Liver (tissue), 9 donors: ENCODE data around the gene TCERG1L. TPM values are rescaled to one million over a fixed set of nuclear protein-coding genes. Genes with fewer than 3 reads are reported as not detected.

Source experiments
- DNase-seq: peaks from one replicate; pipeline ENCODE4 v3.0.0-alpha.2; 2017; ENCODE audit warnings: low spot score
- H3K27ac ChIP-seq, 2 donors: one replicate each; pipeline ENCODE4 v1.7.0; 2013; ENCODE audit warnings: inconsistent platforms in 2 of 2, low read length in 2 of 2, control low read depth in 1 of 2, low read depth in 1 of 2, mild to moderate bottlenecking in 1 of 2
- H3K27me3 ChIP-seq, 4 donors: one replicate each; pipeline versions ENCODE4 v1.6.1 to v1.7.0; 2013; ENCODE audit warnings: low read length in 3 of 4, inconsistent platforms in 1 of 4, mild to moderate bottlenecking in 1 of 4, moderate library complexity in 1 of 4; ENCODE audit not compliant: control insufficient read depth in 4 of 4, insufficient read depth in 4 of 4
- H3K36me3 ChIP-seq, 4 donors: one replicate each; pipeline versions ENCODE4 v1.6.1 to v1.7.0; 2013; ENCODE audit warnings: low read length in 3 of 4, mild to moderate bottlenecking in 3 of 4, low read depth in 1 of 4, moderate library complexity in 1 of 4; ENCODE audit not compliant: control insufficient read depth in 4 of 4, insufficient read depth in 3 of 4
- H3K4me1 ChIP-seq, 4 donors: one replicate each; pipeline versions ENCODE4 v1.6.1 to v1.7.0; 2013; ENCODE audit warnings: low read length in 3 of 4, mild to moderate bottlenecking in 3 of 4, moderate library complexity in 1 of 4; ENCODE audit not compliant: control insufficient read depth in 4 of 4, insufficient read depth in 4 of 4
- H3K4me3 ChIP-seq, 3 donors: one replicate each; pipeline versions ENCODE4 v1.6.1 to v1.7.0; 2013; ENCODE audit warnings: low read length in 3 of 3, control low read depth in 1 of 3, low read depth in 1 of 3, mild to moderate bottlenecking in 1 of 3
- H3K9ac ChIP-seq, 2 donors: one replicate each; pipeline ENCODE4 v1.7.0; 2013; ENCODE audit warnings: low read length in 2 of 2, mild to moderate bottlenecking in 2 of 2, moderate library complexity in 2 of 2, control low read depth in 1 of 2, low read depth in 1 of 2
- H3K9me3 ChIP-seq, 4 donors: one replicate each; pipeline versions ENCODE4 v1.6.1 to v1.7.0; 2013; ENCODE audit warnings: low read length in 3 of 4; ENCODE audit not compliant: control insufficient read depth in 4 of 4
- EGR1 ChIP-seq, 2 donors: IDR thresholded peaks; 2 replicates each; pipeline ENCODE4 v1.6.1; 2016 to 2018; ENCODE audit warnings: antibody characterized with exemption in 2 of 2, low read depth in 2 of 2
- FOXA1 ChIP-seq: IDR thresholded peaks from 2 replicates; pipeline ENCODE4 v1.6.1; 2016; ENCODE audit warnings: antibody characterized with exemption
- FOXA2 ChIP-seq: IDR thresholded peaks from 2 replicates; pipeline ENCODE4 v1.6.1; 2016; ENCODE audit warnings: antibody characterized with exemption
- GABPA ChIP-seq, 2 donors: IDR thresholded peaks in 1 of 2; conservative IDR thresholded peaks in 1 of 2; 2 replicates each; pipeline ENCODE4 v1.6.1; 2016; ENCODE audit warnings: antibody characterized with exemption in 2 of 2, mild to moderate bottlenecking in 1 of 2, moderate library complexity in 1 of 2
- HNF4A ChIP-seq, 2 donors: conservative IDR thresholded peaks; 2 replicates each; pipeline ENCODE4 v1.6.1; 2016; ENCODE audit warnings: antibody characterized with exemption in 2 of 2, mild to moderate bottlenecking in 2 of 2
- HNF4G ChIP-seq: IDR thresholded peaks from 2 replicates; pipeline ENCODE4 v1.6.1; 2016; ENCODE audit warnings: antibody characterized with exemption
- NR2F2 ChIP-seq: IDR thresholded peaks from 2 replicates; pipeline ENCODE4 v1.6.1; 2016; ENCODE audit warnings: antibody characterized with exemption
- RAD21 ChIP-seq, 2 donors: IDR thresholded peaks; 2 replicates each; pipeline ENCODE4 v1.6.1; 2016; ENCODE audit warnings: antibody characterized with exemption in 2 of 2, mild to moderate bottlenecking in 2 of 2
- RXRA ChIP-seq, 2 donors: IDR thresholded peaks; 2 replicates each; pipeline ENCODE4 v1.6.1; 2017 to 2018; ENCODE audit warnings: antibody characterized with exemption in 2 of 2, mild to moderate bottlenecking in 1 of 2
- SP1 ChIP-seq: IDR thresholded peaks from 2 replicates; pipeline ENCODE4 v1.6.1; 2018; ENCODE audit warnings: antibody characterized with exemption, mild to moderate bottlenecking
- TAF1 ChIP-seq: conservative IDR thresholded peaks from 2 replicates; pipeline ENCODE4 v1.6.1; 2016; ENCODE audit warnings: antibody characterized with exemption, mild to moderate bottlenecking
- YY1 ChIP-seq: IDR thresholded peaks from 2 replicates; pipeline ENCODE4 v1.6.1; 2016; ENCODE audit warnings: antibody characterized with exemption, mild to moderate bottlenecking
- WGBS: extraction: QIAGEN DNeasy Blood & Tissue Kit; methylation state at CpG from one replicate; pipeline ENCODE4 v1.1.7; 2013; 5-methylcytosine and 5-hydroxymethylcytosine counted together
- polyA plus RNA-seq, 2 donors: library from polyadenylated mRNA; stranded (reverse) in 1 of 2; unstranded in 1 of 2; fragments of 200-250 nt in 1 of 2; fragments of >200 nt in 1 of 2; fragmentation: Nextera tagmentation in 1 of 2; extraction: Ambion mirVana in 1 of 2; gene quantifications; one replicate each; pipeline versions ENCODE4 v1.2.1 to v1.2.3, GENCODE V29; 2013 to 2015
- total RNA-seq, 2 donors: library from RNA; depleted of rRNA; stranded (reverse); fragments of >200 nt; gene quantifications; one replicate each; pipeline ENCODE4 v1.2.3, GENCODE V29; 2014
- TF ChIP-seq, protein P1 (sequence below): IDR thresholded peaks from 2 replicates; pipeline ENCODE4 v1.6.1; 2016; ENCODE audit warnings: antibody characterized with exemption, mild to moderate bottlenecking
- TF ChIP-seq, protein P2 (sequence below): IDR thresholded peaks from 2 replicates; pipeline ENCODE4 v1.6.1; 2016; ENCODE audit warnings: antibody characterized with exemption
- TF ChIP-seq, protein P3 (sequence below): fragments of 150-350 bp; IDR thresholded peaks from 2 replicates; pipeline ENCODE4 v1.5.1; 2017; ENCODE audit warnings: improper control_type of control experiment, low read depth, low read length; ENCODE audit not compliant: missing input control
- TF ChIP-seq, protein P4 (sequence below): IDR thresholded peaks from 2 replicates; pipeline ENCODE4 v1.6.1; 2016; ENCODE audit warnings: antibody characterized with exemption
- donor health status: healthy.
- donor health status: healthy.
- donor health status: healthy.
- donor health status: healthy.
- donor health status: healthy.

TCERG1L gene
- total and polyA plus RNA-seq, 4 donors, result not detected

DNA sequence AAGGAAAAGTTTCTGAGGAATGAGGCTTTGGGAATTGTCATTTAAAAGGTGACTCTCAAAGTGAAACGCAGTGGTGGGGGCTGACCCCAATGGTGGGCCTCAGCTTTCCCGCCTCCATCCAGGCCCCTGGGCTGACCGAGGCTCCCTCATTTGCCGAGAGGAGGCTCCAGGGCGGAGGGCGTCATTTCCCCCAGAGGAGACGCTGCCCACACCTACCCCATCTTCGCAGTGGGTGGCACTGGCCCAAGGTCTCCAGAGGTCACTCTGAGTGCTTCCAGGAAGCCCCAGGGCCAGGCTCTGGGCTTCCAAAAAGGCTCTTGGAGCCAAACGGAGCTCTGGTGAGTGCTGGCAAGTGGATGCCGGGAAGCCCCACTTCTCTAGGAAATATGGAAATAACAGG is 38.0 kb downstream of the TCERG1L start:
- DNase-seq, result no peak
- no peak overlapping the region for H3K9ac ChIP-seq
- no peaks in the 10 kb centered on the region for H3K36me3 ChIP-seq
- H3K9me3 ChIP-seq, result no peaks in the 10 kb centered on the region
- no peak overlapping the region for H3K27ac ChIP-seq
- peaks cover 0 to 5% (median 3%) of the 10 kb centered on the region in 4 donors for H3K27me3 ChIP-seq
- no peaks in the 10 kb centered on the region for H3K4me1 ChIP-seq
- WGBS, result 78% methylated on average over 10 of the region's 10 CpGs
- H3K4me3 ChIP-seq, result no peak overlapping the region
- TF ChIP-seq, protein P1, sequence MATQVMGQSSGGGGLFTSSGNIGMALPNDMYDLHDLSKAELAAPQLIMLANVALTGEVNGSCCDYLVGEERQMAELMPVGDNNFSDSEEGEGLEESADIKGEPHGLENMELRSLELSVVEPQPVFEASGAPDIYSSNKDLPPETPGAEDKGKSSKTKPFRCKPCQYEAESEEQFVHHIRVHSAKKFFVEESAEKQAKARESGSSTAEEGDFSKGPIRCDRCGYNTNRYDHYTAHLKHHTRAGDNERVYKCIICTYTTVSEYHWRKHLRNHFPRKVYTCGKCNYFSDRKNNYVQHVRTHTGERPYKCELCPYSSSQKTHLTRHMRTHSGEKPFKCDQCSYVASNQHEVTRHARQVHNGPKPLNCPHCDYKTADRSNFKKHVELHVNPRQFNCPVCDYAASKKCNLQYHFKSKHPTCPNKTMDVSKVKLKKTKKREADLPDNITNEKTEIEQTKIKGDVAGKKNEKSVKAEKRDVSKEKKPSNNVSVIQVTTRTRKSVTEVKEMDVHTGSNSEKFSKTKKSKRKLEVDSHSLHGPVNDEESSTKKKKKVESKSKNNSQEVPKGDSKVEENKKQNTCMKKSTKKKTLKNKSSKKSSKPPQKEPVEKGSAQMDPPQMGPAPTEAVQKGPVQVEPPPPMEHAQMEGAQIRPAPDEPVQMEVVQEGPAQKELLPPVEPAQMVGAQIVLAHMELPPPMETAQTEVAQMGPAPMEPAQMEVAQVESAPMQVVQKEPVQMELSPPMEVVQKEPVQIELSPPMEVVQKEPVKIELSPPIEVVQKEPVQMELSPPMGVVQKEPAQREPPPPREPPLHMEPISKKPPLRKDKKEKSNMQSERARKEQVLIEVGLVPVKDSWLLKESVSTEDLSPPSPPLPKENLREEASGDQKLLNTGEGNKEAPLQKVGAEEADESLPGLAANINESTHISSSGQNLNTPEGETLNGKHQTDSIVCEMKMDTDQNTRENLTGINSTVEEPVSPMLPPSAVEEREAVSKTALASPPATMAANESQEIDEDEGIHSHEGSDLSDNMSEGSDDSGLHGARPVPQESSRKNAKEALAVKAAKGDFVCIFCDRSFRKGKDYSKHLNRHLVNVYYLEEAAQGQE, result no peak
- TF ChIP-seq FOXA2 (no peak), RAD21 (IDR thresholded peaks at IDR 0.05) (no peak), NR2F2 (no peak)

DNA sequence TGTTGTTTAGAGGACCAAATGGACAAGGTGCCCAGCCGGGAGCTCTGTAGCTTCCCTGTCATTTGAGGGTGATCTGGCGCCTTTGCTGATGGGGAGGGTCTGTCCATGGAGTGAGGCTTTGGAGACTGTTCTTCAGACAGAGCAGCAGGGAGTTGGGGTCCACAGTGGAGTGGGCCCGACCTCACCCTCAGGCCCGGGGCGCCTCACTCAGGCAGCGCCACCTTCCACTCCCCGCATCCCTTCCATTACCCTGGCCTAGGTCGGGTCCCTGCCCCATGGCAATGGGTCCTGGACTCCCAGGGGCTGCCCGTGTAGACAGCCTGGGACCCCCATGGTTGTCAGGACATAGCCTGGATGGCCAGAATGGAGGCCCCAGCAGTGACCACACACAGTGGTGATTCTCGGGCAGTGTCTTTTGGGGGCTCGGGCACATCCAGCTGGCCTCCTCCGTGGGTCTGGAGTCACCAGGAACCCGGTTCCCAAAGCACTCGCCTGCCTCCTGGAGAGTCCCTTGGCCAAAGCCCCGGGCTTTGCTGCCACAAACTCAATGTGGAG is 38.5 kb downstream of the TCERG1L start:
- Histone ChIP-seq H3K36me3 (no peaks in the 10 kb centered on the region), H3K4me1 (no peaks in the 10 kb centered on the region), H3K27me3 (peaks cover 0 to 5% (median 3%) of the 10 kb centered on the region in 4 donors), H3K4me3 (no peak overlapping the region), H3K9ac (no peak overlapping the region), H3K9me3 (no peaks in the 10 kb centered on the region), H3K27ac (no peak overlapping the region)
- DNase-seq, result no peak
- TF ChIP-seq NR2F2, result no peak
- TF ChIP-seq HNF4G, result no peak
- TF ChIP-seq, protein P2, sequence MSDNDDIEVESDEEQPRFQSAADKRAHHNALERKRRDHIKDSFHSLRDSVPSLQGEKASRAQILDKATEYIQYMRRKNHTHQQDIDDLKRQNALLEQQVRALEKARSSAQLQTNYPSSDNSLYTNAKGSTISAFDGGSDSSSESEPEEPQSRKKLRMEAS, result no peak
- TF ChIP-seq RXRA (IDR thresholded peaks at IDR 0.05), result no peak
- TF ChIP-seq TAF1, result no peak
- TF ChIP-seq YY1, result no peak
- no peak for TF ChIP-seq RAD21 (IDR thresholded peaks at IDR 0.05)
- TF ChIP-seq, protein P3, sequence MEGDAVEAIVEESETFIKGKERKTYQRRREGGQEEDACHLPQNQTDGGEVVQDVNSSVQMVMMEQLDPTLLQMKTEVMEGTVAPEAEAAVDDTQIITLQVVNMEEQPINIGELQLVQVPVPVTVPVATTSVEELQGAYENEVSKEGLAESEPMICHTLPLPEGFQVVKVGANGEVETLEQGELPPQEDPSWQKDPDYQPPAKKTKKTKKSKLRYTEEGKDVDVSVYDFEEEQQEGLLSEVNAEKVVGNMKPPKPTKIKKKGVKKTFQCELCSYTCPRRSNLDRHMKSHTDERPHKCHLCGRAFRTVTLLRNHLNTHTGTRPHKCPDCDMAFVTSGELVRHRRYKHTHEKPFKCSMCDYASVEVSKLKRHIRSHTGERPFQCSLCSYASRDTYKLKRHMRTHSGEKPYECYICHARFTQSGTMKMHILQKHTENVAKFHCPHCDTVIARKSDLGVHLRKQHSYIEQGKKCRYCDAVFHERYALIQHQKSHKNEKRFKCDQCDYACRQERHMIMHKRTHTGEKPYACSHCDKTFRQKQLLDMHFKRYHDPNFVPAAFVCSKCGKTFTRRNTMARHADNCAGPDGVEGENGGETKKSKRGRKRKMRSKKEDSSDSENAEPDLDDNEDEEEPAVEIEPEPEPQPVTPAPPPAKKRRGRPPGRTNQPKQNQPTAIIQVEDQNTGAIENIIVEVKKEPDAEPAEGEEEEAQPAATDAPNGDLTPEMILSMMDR, result no peak
- TF ChIP-seq, protein P4, sequence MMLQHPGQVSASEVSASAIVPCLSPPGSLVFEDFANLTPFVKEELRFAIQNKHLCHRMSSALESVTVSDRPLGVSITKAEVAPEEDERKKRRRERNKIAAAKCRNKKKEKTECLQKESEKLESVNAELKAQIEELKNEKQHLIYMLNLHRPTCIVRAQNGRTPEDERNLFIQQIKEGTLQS, result no peak
- no peak for TF ChIP-seq FOXA1
- TF ChIP-seq FOXA2, result no peak
- 78% methylated on average over 15 of the region's 15 CpGs for WGBS

DNA sequence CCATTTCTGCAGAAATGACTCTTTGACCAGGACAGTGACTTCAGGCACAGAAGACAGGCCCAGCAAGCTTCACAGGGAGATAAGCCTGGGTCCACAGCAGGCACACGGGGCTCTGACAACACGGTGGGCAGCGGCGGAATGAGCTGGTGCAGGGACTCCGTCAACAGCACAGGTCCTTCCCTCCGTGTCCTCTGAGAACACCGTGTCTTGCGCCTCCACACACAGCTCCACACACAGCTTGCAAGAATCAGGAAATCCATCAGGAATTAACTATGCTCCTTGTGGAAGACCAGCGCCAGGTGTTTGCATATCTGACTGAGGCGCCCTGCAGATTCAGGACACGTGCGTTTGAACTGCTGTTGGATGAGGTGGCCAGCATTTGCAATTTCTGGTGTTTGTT is 39.6 kb downstream of the TCERG1L start:
- DNase-seq, result no peak
- WGBS, result 67% methylated on average over 12 of the region's 12 CpGs
- no peak overlapping the region for H3K9ac ChIP-seq
- TF ChIP-seq FOXA1 (no peak), RAD21 (IDR thresholded peaks at IDR 0.05) (no peak), SP1 (no peak), GABPA (IDR thresholded peaks at IDR 0.05 in 1 of 2, conservative IDR thresholded peaks at IDR 0.05 in 1 of 2) (no peak), HNF4G (no peak), NR2F2 (no peak), EGR1 (IDR thresholded peaks at IDR 0.05; ENCODE audit: low read depth in 2 of 2) (no peak), HNF4A (conservative IDR thresholded peaks at IDR 0.05) (no peak)
- TF ChIP-seq, protein P2, result no peak
- TF ChIP-seq, protein P1, result no peak
- TF ChIP-seq, protein P4, result no peak

More for the DNA sequence above, 39.6 kb downstream of the TCERG1L start:
- Histone ChIP-seq H3K4me1 (no peaks in the 10 kb centered on the region), H3K4me3 (no peak overlapping the region), H3K9me3 (no peaks in the 10 kb centered on the region), H3K36me3 (no peaks in the 10 kb centered on the region), H3K27ac (no peak overlapping the region), H3K27me3 (peaks cover 0 to 5% (median 3%) of the 10 kb centered on the region in 4 donors)
